Activated B cell treated with CpG ODN at 0.5 μM for 24 hours (primary cell): ENCODE results near the gene HORMAD2. TPM values are rescaled to one million over a fixed set of nuclear protein-coding genes. Genes with fewer than 3 reads are reported as not detected.

Source experiments
- ATAC-seq: fragments of 200-7000 bp; cut with Tn5 transposase; one replicate; pipeline ENCODE4 v1.10.0; 2021; ENCODE audit warnings: low read depth, mild to moderate bottlenecking, moderate library complexity
- CTCF ChIA-PET: fragments of 350-600 bp; sonication (Branson Sonifier 250); formaldehyde crosslinking; loops from one replicate; lab custom pipeline; 2021; ENCODE audit warnings: antibody characterized with exemption; lab: Charles Lee
- POLR2A ChIA-PET: fragments of 350-600 bp; sonication (Branson Sonifier 250); formaldehyde crosslinking; loops from one replicate; lab custom pipeline; 2021; ENCODE audit warnings: antibody characterized with exemption; lab: Charles Lee
- DNase-seq: peaks from one replicate; pipeline ENCODE4 v3.0.0; 2022
- H3K27ac Mint-ChIP-seq: one replicate; pipeline ENCODE4 v1.8.0; 2020; ENCODE audit warnings: mixed read lengths
- H3K27me3 Mint-ChIP-seq: one replicate; pipeline ENCODE4 v1.8.0; 2021; ENCODE audit warnings: mixed read lengths
- H3K36me3 Mint-ChIP-seq: one replicate; pipeline ENCODE4 v1.8.0; 2021; ENCODE audit warnings: low read depth, mixed read lengths
- H3K4me1 Mint-ChIP-seq: one replicate; pipeline ENCODE4 v1.8.0; 2021; ENCODE audit warnings: mixed read lengths
- H3K4me3 Mint-ChIP-seq: one replicate; pipeline ENCODE4 v1.8.0; 2020; ENCODE audit warnings: mild to moderate bottlenecking, mixed read lengths
- H3K9me3 Mint-ChIP-seq: one replicate; pipeline ENCODE4 v1.8.0; 2020; ENCODE audit warnings: mixed read lengths
- CTCF ChIP-seq: fragments of 200-600 bp; IDR thresholded peaks from one replicate; pipeline ENCODE4 v1.8.0; 2022; ENCODE audit warnings: antibody characterized with exemption, mild to moderate bottlenecking
- intact Hi-C: fragments of 100-400 bp; cut with micrococcal nuclease; formaldehyde crosslinking; loops from one replicate; pipeline ENCODE4 v1.15.1; 2024
- total RNA-seq: library from RNA; stranded (reverse); gene quantifications from 2 replicates; pipeline ENCODE4 v1.2.3, GENCODE V29; 2022

The HORMAD2 gene
- total RNA-seq, 1 donor from 2014 or later: not detected

GRCh38 chr22:30190574-30190973 lies 110.3 kb downstream of the HORMAD2 start:
- TF ChIP-seq CTCF: no peak
- Mint-ChIP-seq H3K27me3 (peaks cover 12% of the 10 kb centered on the region), H3K4me1 (peaks cover 26% of the 10 kb centered on the region), H3K27ac (no peak overlapping the region), H3K4me3 (no peak overlapping the region), H3K9me3 (no peaks in the 10 kb centered on the region), H3K36me3 (no peaks in the 10 kb centered on the region)
- ATAC-seq (no peak), DNase-seq (no peak)
- intact Hi-C loops: no loop called here
- ChIA-PET CTCF (no interaction called here), POLR2A (interaction anchor here (0.7 kb wide), 1 partner anchor 132 kb away, joined by 3 read pairs; no protein-coding TSS in a partner anchor)

- Mint-ChIP-seq H3K4me3 (no peak overlapping the region), H3K9me3 (no peaks in the 10 kb centered on the region), H3K4me1 (peaks cover 32% of the 10 kb centered on the region), H3K36me3 (no peaks in the 10 kb centered on the region), H3K27ac (no peak overlapping the region), H3K27me3 (peaks cover 12% of the 10 kb centered on the region)
- no peak for TF ChIP-seq CTCF
- CTCF ChIA-PET: no interaction called here
- ATAC-seq: no peak
- no peak for DNase-seq
- POLR2A ChIA-PET: no interaction called here
- intact Hi-C loops: no loop called here
These were observed 110.9 kb downstream of the HORMAD2 start for GRCh38 chr22:30191040-30191701.

- DNase-seq: no peak
- Mint-ChIP-seq H3K9me3 (no peaks in the 10 kb centered on the region), H3K36me3 (no peaks in the 10 kb centered on the region), H3K27ac (no peak overlapping the region), H3K4me1 (peaks cover 42% of the 10 kb centered on the region), H3K4me3 (no peak overlapping the region), H3K27me3 (peaks cover 8% of the 10 kb centered on the region)
- peak; percentile 42 for ATAC-seq
- TF ChIP-seq CTCF: no peak
- POLR2A ChIA-PET: no interaction called here
- CTCF ChIA-PET: no interaction called here
- intact Hi-C loops: no loop called here
These were observed 112.2 kb downstream of the HORMAD2 start for GRCh38 chr22:30192427-30192826.

GRCh38 chr22:30193031-30193775 lies 112.9 kb downstream of the HORMAD2 start:
- H3K4me3 Mint-ChIP-seq: no peak overlapping the region
- peaks cover 42% of the 10 kb centered on the region for H3K4me1 Mint-ChIP-seq
- no peaks in the 10 kb centered on the region for H3K9me3 Mint-ChIP-seq
- ChIA-PET POLR2A (no interaction called here), CTCF (no interaction called here)
- H3K27me3 Mint-ChIP-seq: peaks cover 8% of the 10 kb centered on the region
- ATAC-seq: no peak
- TF ChIP-seq CTCF: no peak
- H3K36me3 Mint-ChIP-seq: no peaks in the 10 kb centered on the region
- no peak for DNase-seq
- intact Hi-C loops: no loop called here
- H3K27ac Mint-ChIP-seq: no peak overlapping the region
